ENCODE data around the gene CEBPA. TPM values are rescaled to one million over a fixed set of nuclear protein-coding genes. Genes with fewer than 3 reads are reported as not detected.

The CEBPA gene
- polyA plus RNA-seq, 1 experiment, result 0.06 TPM

DNA sequence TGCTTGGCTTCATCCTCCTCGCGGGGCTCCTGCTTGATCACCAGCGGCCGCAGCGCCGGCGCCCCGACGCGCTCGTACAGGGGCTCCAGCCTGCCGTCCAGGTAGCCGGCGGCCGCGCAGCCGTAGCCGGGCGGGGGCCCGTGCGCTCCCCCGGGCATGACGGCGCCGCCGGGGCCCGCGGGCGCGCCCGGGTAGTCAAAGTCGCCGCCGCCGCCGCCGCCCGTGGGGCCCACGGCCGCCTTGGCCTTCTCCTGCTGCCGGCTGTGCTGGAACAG lies 497 bp downstream of the CEBPA start:
- Histone ChIP-seq H3K27ac (ENCODE audit: low read depth, low read length) (no peak overlapping the region), H3K27me3 (ENCODE audit: control insufficient read depth, insufficient read depth, low read length) (peaks cover 74% of the 10 kb centered on the region), H3K9me3 (ENCODE audit: control insufficient read depth, insufficient read depth, low read length) (peaks cover 7% of the 10 kb centered on the region; the same call in 1 of the 2 replicates), H3K4me3 (ENCODE audit: low read depth, low read length) (peak overlapping the region; percentile 40; the same call in 1 of the 2 replicates)
- ChIA-PET POLR2A (interaction anchor here (0.5 kb wide), 1 partner anchor 133 kb away, joined by 3 read pairs; no protein-coding TSS in a partner anchor), CTCF (interaction anchor here (1.2 to 1.4 kb wide), 7 partner anchors 8 to 73 kb away, joined by 3 to 4 read pairs (median 3); no protein-coding TSS in a partner anchor)
- DNase-seq (ENCODE audit: low read depth, low spot score), result no peak
- TF ChIP-seq CTCF (IDR thresholded peaks at IDR 0.05; ENCODE audit: low read depth, low read length), result no peak

- Histone ChIP-seq H3K27me3 (ENCODE audit: control insufficient read depth, insufficient read depth, low read length) (peaks cover 70% of the 10 kb centered on the region), H3K9me3 (ENCODE audit: control insufficient read depth, insufficient read depth, low read length) (peaks cover 7% of the 10 kb centered on the region; the same call in 1 of the 2 replicates), H3K27ac (ENCODE audit: low read depth, low read length) (no peak overlapping the region), H3K4me3 (ENCODE audit: low read depth, low read length) (no peak overlapping the region)
- no peak for DNase-seq (ENCODE audit: low read depth, low spot score)
- CTCF ChIA-PET, result interaction anchor here (1.1 kb wide), 1 partner anchor 66 kb away, joined by 3 read pairs; no protein-coding TSS in a partner anchor
- POLR2A ChIA-PET, result interaction anchor here (0.5 kb wide), 1 partner anchor 134 kb away, joined by 3 read pairs; no protein-coding TSS in a partner anchor
- TF ChIP-seq CTCF (IDR thresholded peaks at IDR 0.05; ENCODE audit: low read depth, low read length), result no peak
Measured at GRCh38 chr19:33301144-33301899, 1.0 kb downstream of the CEBPA start.

GRCh38 chr19:33300894-33301143 lies 1.5 kb downstream of the CEBPA start:
- TF ChIP-seq CTCF (IDR thresholded peaks at IDR 0.05; ENCODE audit: low read depth, low read length), result no peak
- DNase-seq (ENCODE audit: low read depth, low spot score), result no peak
- H3K4me3 ChIP-seq (ENCODE audit: low read depth, low read length), result no peak overlapping the region
- H3K27me3 ChIP-seq (ENCODE audit: control insufficient read depth, insufficient read depth, low read length), result peaks cover 69% of the 10 kb centered on the region
- peaks cover 7% of the 10 kb centered on the region; the same call in 1 of the 2 replicates for H3K9me3 ChIP-seq (ENCODE audit: control insufficient read depth, insufficient read depth, low read length)
- H3K27ac ChIP-seq (ENCODE audit: low read depth, low read length), result no peak overlapping the region
- CTCF ChIA-PET, result interaction anchor here (1.1 kb wide), 1 partner anchor 65 kb away, joined by 3 read pairs; no protein-coding TSS in a partner anchor
- POLR2A ChIA-PET, result no interaction called here

- Histone ChIP-seq H3K27me3 (ENCODE audit: control insufficient read depth, insufficient read depth, low read length) (peaks cover 64% of the 10 kb centered on the region), H3K4me3 (ENCODE audit: low read depth, low read length) (no peak overlapping the region), H3K9me3 (ENCODE audit: control insufficient read depth, insufficient read depth, low read length) (peaks cover 7% of the 10 kb centered on the region; the same call in 1 of the 2 replicates), H3K27ac (ENCODE audit: low read depth, low read length) (no peak overlapping the region)
- ChIA-PET CTCF (interaction anchor here (1.0 to 1.1 kb wide), 2 partner anchors 64 to 65 kb away, joined by 3 to 4 read pairs; no protein-coding TSS in a partner anchor), POLR2A (no interaction called here)
- no peak for DNase-seq (ENCODE audit: low read depth, low spot score)
- no peak for TF ChIP-seq CTCF (IDR thresholded peaks at IDR 0.05; ENCODE audit: low read depth, low read length)
Measured at GRCh38 chr19:33300009-33300893, 2.1 kb downstream of the CEBPA start.

Measured in AG04450 (cell line).